Adrenal gland (tissue), 5 donors: Measurements from ENCODE around the gene NEURL4.

ENCODE experiments used
- POLR2A ChIP-seq, 2 donors: fragments of 450-650 bp; IDR thresholded peaks; one replicate each; pipeline ENCODE4 v1.6.1; 2017; ENCODE audit warnings: antibody characterized with exemption in 2 of 2, mild to moderate bottlenecking in 2 of 2, moderate library complexity in 1 of 2
- TF ChIP-seq, protein P1 (sequence below), 6 experiments: fragments of 450-650 bp in 4 of 6; fragments of 200-600 bp in 2 of 6; sonication (generic) in 1 of 6; IDR thresholded peaks; 1 replicate in 5 of 6; 2 replicates in 1 of 6; pipeline versions ENCODE4 v1.5.1 to v1.8.0; 2016 to 2021; ENCODE audit warnings: antibody characterized with exemption in 6 of 6, mild to moderate bottlenecking in 2 of 6, moderate library complexity in 1 of 6
- donor health status: DM: no; HTN: no; CAD: no.

DNA sequence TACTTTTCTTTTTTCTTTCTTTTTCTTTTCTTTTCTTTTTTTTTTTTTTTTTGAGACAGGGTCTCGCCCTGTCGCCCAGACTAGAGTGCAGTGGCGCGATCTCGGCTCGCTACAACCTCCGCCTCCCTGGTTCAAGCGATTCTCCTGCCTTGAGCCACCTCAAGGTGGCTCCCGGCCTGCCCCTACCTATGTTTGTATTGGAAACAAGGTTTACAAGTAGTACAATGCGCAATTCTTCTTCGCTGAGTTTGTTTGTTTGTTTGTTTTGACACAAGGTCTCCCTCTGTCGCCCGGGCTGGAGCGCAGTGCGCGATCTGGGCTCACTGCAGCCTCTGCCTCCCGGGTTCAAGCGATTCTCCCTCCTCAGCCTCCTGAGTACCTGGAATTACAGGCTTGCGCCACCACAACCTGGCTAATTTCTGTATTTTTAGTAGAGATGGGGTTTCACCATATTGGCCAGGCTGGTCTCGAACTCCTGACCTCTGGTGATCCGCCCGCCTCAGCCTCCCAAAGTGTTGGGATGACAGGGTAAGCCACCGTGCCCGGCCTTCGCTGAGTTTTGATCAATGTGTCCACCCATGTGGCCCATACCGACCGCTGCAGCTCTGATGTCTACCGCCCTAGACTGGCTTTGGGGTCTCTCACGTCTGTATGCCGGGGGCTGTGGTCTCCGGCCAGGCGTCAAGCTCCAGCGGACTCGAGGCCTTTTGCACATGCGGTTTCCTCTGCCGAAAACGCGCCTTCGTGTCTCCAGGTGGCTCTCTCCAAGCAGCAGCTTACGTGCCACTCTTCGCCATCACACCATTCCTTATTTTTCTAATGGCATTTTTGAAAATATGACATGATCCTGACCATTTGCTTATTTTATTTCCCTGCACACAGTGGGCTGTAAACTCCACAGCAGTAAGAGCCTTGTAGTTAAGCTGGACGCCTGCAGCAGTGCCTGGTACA lies 33.6 kb downstream of the NEURL4 start:
- TF ChIP-seq POLR2A (IDR thresholded peaks at IDR 0.05): no peak
- TF ChIP-seq, protein P1, sequence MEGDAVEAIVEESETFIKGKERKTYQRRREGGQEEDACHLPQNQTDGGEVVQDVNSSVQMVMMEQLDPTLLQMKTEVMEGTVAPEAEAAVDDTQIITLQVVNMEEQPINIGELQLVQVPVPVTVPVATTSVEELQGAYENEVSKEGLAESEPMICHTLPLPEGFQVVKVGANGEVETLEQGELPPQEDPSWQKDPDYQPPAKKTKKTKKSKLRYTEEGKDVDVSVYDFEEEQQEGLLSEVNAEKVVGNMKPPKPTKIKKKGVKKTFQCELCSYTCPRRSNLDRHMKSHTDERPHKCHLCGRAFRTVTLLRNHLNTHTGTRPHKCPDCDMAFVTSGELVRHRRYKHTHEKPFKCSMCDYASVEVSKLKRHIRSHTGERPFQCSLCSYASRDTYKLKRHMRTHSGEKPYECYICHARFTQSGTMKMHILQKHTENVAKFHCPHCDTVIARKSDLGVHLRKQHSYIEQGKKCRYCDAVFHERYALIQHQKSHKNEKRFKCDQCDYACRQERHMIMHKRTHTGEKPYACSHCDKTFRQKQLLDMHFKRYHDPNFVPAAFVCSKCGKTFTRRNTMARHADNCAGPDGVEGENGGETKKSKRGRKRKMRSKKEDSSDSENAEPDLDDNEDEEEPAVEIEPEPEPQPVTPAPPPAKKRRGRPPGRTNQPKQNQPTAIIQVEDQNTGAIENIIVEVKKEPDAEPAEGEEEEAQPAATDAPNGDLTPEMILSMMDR (IDR thresholded peaks at IDR 0.05): no peak
